SK-N-SH (cell line): Measurements from ENCODE around the gene DGCR6L. TPM values are rescaled to one million over a fixed set of nuclear protein-coding genes. Genes with fewer than 3 reads are reported as not detected.

Experiments used
- CTCF ChIA-PET: fragments of 300-600, 350-600 bp; formaldehyde crosslinking; extraction: SDS; loops from one replicate; lab custom pipeline; 2021; lab: Yijun Ruan, JAX
- POLR2A ChIA-PET: fragments of 350-600 bp; sonication (Branson Sonifier 250); formaldehyde crosslinking; extraction: SDS; loops from one replicate; lab custom pipeline; 2020; ENCODE audit warnings: antibody characterized with exemption, inconsistent platforms; lab: Yijun Ruan, JAX
- DNase-seq: peaks from one replicate; pipeline ENCODE4 v3.0.0; 2012
- H2AFZ ChIP-seq: fragments of 200-600 bp; sonication (generic); 2 replicates; pipeline ENCODE4 v1.8.1; 2016; ENCODE audit warnings: antibody characterized with exemption, mild to moderate bottlenecking, low read depth
- H3F3A ChIP-seq: fragments of 200-600 bp; sonication (generic); replicated peaks from 2 replicates; pipeline ENCODE3; 2016; ENCODE audit warnings: antibody characterized with exemption, mild to moderate bottlenecking; ENCODE audit not compliant: insufficient read depth
- H3K27ac ChIP-seq, 2 experiments: fragments of 200-500 bp in 1 of 2; fragments of 200-600 bp in 1 of 2; sonication (Bioruptor generic) in 1 of 2; sonication (generic), shearing (Covaris generic) in 1 of 2; 2 replicates each; pipeline versions ENCODE4 v1.5.1 to v1.6.1; 2014 to 2016; ENCODE audit warnings: low read depth in 2 of 2, inconsistent platforms in 1 of 2, low read length in 1 of 2, mild to moderate bottlenecking in 1 of 2, mixed read lengths in 1 of 2
- H3K27me3 ChIP-seq: fragments of 200-600 bp; sonication (generic), shearing (Covaris generic); 2 replicates; pipeline ENCODE4 v1.6.1; 2016; ENCODE audit warnings: mixed run types; ENCODE audit not compliant: insufficient read depth
- H3K36me3 ChIP-seq, 2 experiments: fragments of 200-500 bp in 1 of 2; fragments of 200-600 bp in 1 of 2; sonication (Bioruptor generic) in 1 of 2; sonication (generic) in 1 of 2; replicated peaks in 1 of 2; 2 replicates each; pipeline versions ENCODE3 to v1.5.1; 2014 to 2016; ENCODE audit warnings: low read length in 1 of 2, mild to moderate bottlenecking in 1 of 2; ENCODE audit not compliant: insufficient read depth in 2 of 2, control insufficient read depth in 1 of 2
- H3K4me1 ChIP-seq, 2 experiments: fragments of 200-500 bp in 1 of 2; fragments of 200-600 bp in 1 of 2; sonication (Bioruptor generic) in 1 of 2; sonication (generic), shearing (Covaris generic) in 1 of 2; 2 replicates each; pipeline versions ENCODE4 v1.5.1 to v1.6.1; 2014 to 2016; ENCODE audit warnings: low read depth in 1 of 2, low read length in 1 of 2, mixed run types in 1 of 2; ENCODE audit not compliant: insufficient read depth in 2 of 2, control insufficient read depth in 1 of 2
- H3K4me2 ChIP-seq: fragments of 200-600 bp; sonication (generic), shearing (Covaris generic); 2 replicates; pipeline ENCODE4 v1.6.1; 2017; ENCODE audit warnings: mixed run types
- H3K4me3 ChIP-seq, 2 experiments: fragments of 200-500 bp in 1 of 2; fragments of 200-600 bp in 1 of 2; sonication (Bioruptor generic) in 1 of 2; sonication (generic), shearing (Covaris generic) in 1 of 2; 2 replicates each; pipeline versions ENCODE4 v1.5.1 to v1.8.1; 2014 to 2016; ENCODE audit warnings: low read depth in 2 of 2, inconsistent platforms in 1 of 2, low read length in 1 of 2, mild to moderate bottlenecking in 1 of 2, mixed read lengths in 1 of 2, moderate library complexity in 1 of 2
- H3K79me2 ChIP-seq: fragments of 200-600 bp; sonication (generic); 2 replicates; pipeline ENCODE4 v1.8.1; 2017; ENCODE audit warnings: mild to moderate bottlenecking; ENCODE audit not compliant: insufficient read depth
- H3K9ac ChIP-seq: fragments of 200-600 bp; sonication (generic); 2 replicates; pipeline ENCODE4 v1.6.1; 2017; ENCODE audit warnings: mixed run types
- H3K9me2 ChIP-seq: fragments of 200-600 bp; sonication (generic); 2 replicates; pipeline ENCODE4 v1.6.1; 2017; ENCODE audit warnings: mixed run types
- H3K9me3 ChIP-seq: fragments of 200-600 bp; sonication (generic); 2 replicates; pipeline ENCODE4 v1.6.1; 2017; ENCODE audit warnings: mixed run types, mild to moderate bottlenecking, moderate library complexity
- H4K20me1 ChIP-seq: fragments of 200-600 bp; sonication (generic); 2 replicates; pipeline ENCODE4 v1.6.1; 2017; ENCODE audit warnings: mild to moderate bottlenecking, mixed run types; ENCODE audit not compliant: insufficient read depth
- CHD2 ChIP-seq: fragments of 150-350 bp; IDR thresholded peaks from 2 replicates; pipeline ENCODE4 v1.6.1; 2018; ENCODE audit warnings: low read length; ENCODE audit not compliant: partially characterized antibody
- CTCF ChIP-seq: fragments of 200-600 bp; sonication (generic); IDR thresholded peaks from 2 replicates; pipeline ENCODE4 v1.6.1; 2017; ENCODE audit warnings: antibody characterized with exemption, mild to moderate bottlenecking, moderate library complexity
- ELF1 ChIP-seq: IDR thresholded peaks from 2 replicates; pipeline ENCODE4 v1.4.0; 2012
- EZH2phosphoT487 ChIP-seq: fragments of 200-600 bp; sonication (generic); IDR thresholded peaks from 2 replicates; pipeline ENCODE4 v1.6.1; 2017; ENCODE audit warnings: low read depth, mixed run types, mild to moderate bottlenecking, antibody characterized with exemption, moderate library complexity, borderline replicate concordance
- FOXM1 ChIP-seq: IDR thresholded peaks from 2 replicates; pipeline ENCODE4 v1.4.0; 2012; ENCODE audit warnings: low read depth, mild to moderate bottlenecking
- MEF2A ChIP-seq: IDR thresholded peaks from 2 replicates; pipeline ENCODE4 v1.4.0; 2012; ENCODE audit warnings: low read depth, borderline replicate concordance
- NRF1 ChIP-seq: IDR thresholded peaks from 2 replicates; pipeline ENCODE4 v1.6.1; 2012; ENCODE audit warnings: low read depth, mild to moderate bottlenecking, low read length
- RAD21 ChIP-seq: IDR thresholded peaks from 2 replicates; pipeline ENCODE4 v1.6.1; 2012; ENCODE audit warnings: mild to moderate bottlenecking, low read length
- REST ChIP-seq: IDR thresholded peaks from 2 replicates; pipeline ENCODE4 v1.6.1; 2012; ENCODE audit warnings: mild to moderate bottlenecking, low read depth, low read length, moderate library complexity
- RFX5 ChIP-seq: IDR thresholded peaks from 2 replicates; pipeline ENCODE4 v1.6.1; 2012; ENCODE audit warnings: mild to moderate bottlenecking, improper control_type of control experiment, low read length
- TAF1 ChIP-seq: IDR thresholded peaks from 2 replicates; pipeline ENCODE4 v1.6.1; 2012; ENCODE audit warnings: low read depth, mild to moderate bottlenecking, low read length, moderate library complexity, borderline replicate concordance
- USF2 ChIP-seq: fragments of 150-350 bp; IDR thresholded peaks from 2 replicates; pipeline ENCODE4 v1.6.1; 2017; ENCODE audit warnings: antibody characterized with exemption, low read length, low read depth, borderline replicate concordance
- YY1 ChIP-seq: IDR thresholded peaks from 2 replicates; pipeline ENCODE4 v1.4.0; 2012; ENCODE audit warnings: low read depth, mild to moderate bottlenecking
- WGBS: methylation state at CpG from one replicate; pipeline ENCODE4 v1.1.6; 2017; ENCODE audit warnings: low lambda C conversion rate; 5-methylcytosine and 5-hydroxymethylcytosine counted together
- polyA plus RNA-seq, 3 experiments: library from polyadenylated mRNA; depleted of rRNA; stranded (reverse); fragments of >200 nt; gene quantifications; 2 replicates each; pipeline ENCODE4 v1.2.3, GENCODE V29; 2012

The DGCR6L gene
- polyA plus RNA-seq, 1 of the 3 experiments (the other 2 are of a cell fraction): 59.8 TPM

- TF ChIP-seq EZH2phosphoT487 (no peak), ELF1 (no peak), REST (no peak), RAD21 (no peak), TAF1 (no peak), MEF2A (no peak)
Observed at GRCh38 chr22:20298110-20298802, 21.6 kb downstream of the DGCR6L start (continued).

GRCh38 chr22:20297414-20298109 lies 22.3 kb downstream of the DGCR6L start:
- Histone ChIP-seq H3K4me3 (no peak overlapping the region), H3K9ac (no peak overlapping the region), H4K20me1 (no peaks in the 10 kb centered on the region), H3F3A (no peaks in the 10 kb centered on the region), H2AFZ (no peak overlapping the region), H3K9me2 (no peaks in the 10 kb centered on the region), H3K36me3 (no peaks in the 10 kb centered on the region), H3K27me3 (peaks cover 12% of the 10 kb centered on the region), H3K4me1 (peaks cover 0 to 3% of the 10 kb centered on the region in 2 experiments; a peak in 1 of 4 replicates), H3K4me2 (no peak overlapping the region), H3K9me3 (no peaks in the 10 kb centered on the region), H3K79me2 (no peaks in the 10 kb centered on the region), H3K27ac (no peak overlapping the region)
- DNase-seq: no peak
- CTCF ChIA-PET: no interaction called here
- POLR2A ChIA-PET: no interaction called here
- 76% methylated on average over 9 of the region's 9 CpGs for WGBS
- TF ChIP-seq USF2: no peak

- Histone ChIP-seq H3K4me1 (peaks cover 0 to 3% of the 10 kb centered on the region in 2 experiments; a peak in 1 of 4 replicates), H3K9ac (no peak overlapping the region), H3K4me2 (no peak overlapping the region), H2AFZ (no peak overlapping the region), H4K20me1 (no peaks in the 10 kb centered on the region), H3K9me2 (no peaks in the 10 kb centered on the region), H3F3A (no peaks in the 10 kb centered on the region), H3K27me3 (peaks cover 12% of the 10 kb centered on the region), H3K79me2 (no peaks in the 10 kb centered on the region), H3K4me3 (no peak overlapping the region), H3K9me3 (no peaks in the 10 kb centered on the region), H3K27ac (no peak overlapping the region), H3K36me3 (no peaks in the 10 kb centered on the region)
- WGBS: 87% methylated on average over 9 of the region's 9 CpGs
- ChIA-PET POLR2A (no interaction called here), CTCF (no interaction called here)
- DNase-seq: no peak
- no peak for TF ChIP-seq RFX5
- no peak for TF ChIP-seq FOXM1
- no peak for TF ChIP-seq CTCF
- TF ChIP-seq YY1: no peak
- TF ChIP-seq USF2: no peak
- TF ChIP-seq CHD2: no peak
- TF ChIP-seq NRF1: no peak
Observed at GRCh38 chr22:20296598-20296997, 23.3 kb downstream of the DGCR6L start.
